Mucosa of descending colon (tissue), 3 donors: ENCODE results near the gene FBXL17. TPM values are rescaled to one million over a fixed set of nuclear protein-coding genes. Genes with fewer than 3 reads are reported as not detected.
A peak's percentile ranks its signal among the peaks of the same experiment; 100 is the strongest.

Experiments used
- ATAC-seq: fragments of 200-7000 bp; cut with Tn5 transposase; one replicate; pipeline ENCODE4 v1.9.1; 2020; ENCODE audit warnings: mild to moderate bottlenecking, moderate library complexity
- DNase-seq, 3 donors: peaks; one replicate each; pipeline ENCODE4 v3.0.0-alpha.2; 2020
- H3K36me3 ChIP-seq: fragments of 200-600 bp; one replicate; pipeline ENCODE4 v1.8.0; 2021; ENCODE audit warnings: low read depth, mild to moderate bottlenecking
- H3K4me1 ChIP-seq: fragments of 200-600 bp; one replicate; pipeline ENCODE4 v1.8.0; 2021; ENCODE audit warnings: low read depth, mild to moderate bottlenecking
- H3K4me3 ChIP-seq: fragments of 200-600 bp; one replicate; pipeline ENCODE4 v1.8.0; 2021; ENCODE audit warnings: mild to moderate bottlenecking
- H3K9me3 ChIP-seq: fragments of 200-600 bp; one replicate; pipeline ENCODE4 v1.8.0; 2021; ENCODE audit warnings: mild to moderate bottlenecking
- intact Hi-C, 2 donors: fragments of 100-400 bp; cut with DNase I in 1 of 2; cut with micrococcal nuclease in 1 of 2; formaldehyde crosslinking; loops; one replicate each; pipeline versions ENCODE4 v1.11.0 to v1.11.1; 2022; cut with DNase I, micrococcal nuclease
- total RNA-seq, 3 donors: library from RNA; stranded (reverse); fragmentation: NEBNext Ultra II Directional in 2 of 3; extraction: Animal tissue kit (Norgen Biotek cat#: 25700) in 2 of 3; gene quantifications; one replicate each; pipeline versions ENCODE4 v1.2.1 to v1.2.4, GENCODE V29; 2021 to 2023
- TF ChIP-seq, protein P1 (sequence below): fragments of 200-600 bp; IDR thresholded peaks from one replicate; pipeline ENCODE4 v1.8.0; 2022; ENCODE audit warnings: antibody characterized with exemption, mild to moderate bottlenecking
- donor health status: DM: no; HTN: no; CAD: no; lungs with moderate emphysema.
- donor health status: DM: no; HTN: no; CAD: no.
- donor health status: DM: no; HTN: yes; CAD: no.

The FBXL17 gene
- total RNA-seq, 3 donors from 2014 or later: 22.8 to 25.6 (median 23.8) TPM

DNA sequence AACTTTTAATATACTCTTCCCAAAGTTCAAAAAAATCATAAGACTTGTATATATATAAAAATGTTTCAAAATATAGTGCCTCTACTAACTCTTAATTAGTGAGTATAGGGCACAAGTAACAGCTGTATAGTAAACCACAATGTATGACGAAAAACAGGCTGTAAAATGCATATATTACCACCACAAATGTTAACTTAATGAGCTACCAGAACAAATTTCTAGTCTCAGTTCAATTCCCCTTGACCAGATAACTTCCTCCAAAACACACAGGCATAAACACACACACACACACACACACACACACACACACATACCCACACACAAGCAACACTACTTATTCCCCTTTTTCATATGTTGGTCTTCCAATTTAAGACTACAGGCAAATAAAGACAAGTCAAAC lies 78.8 kb downstream of the FBXL17 start:
- Histone ChIP-seq H3K4me3 (no peak overlapping the region), H3K9me3 (no peaks in the 10 kb centered on the region), H3K4me1 (no peaks in the 10 kb centered on the region), H3K36me3 (no peaks in the 10 kb centered on the region)
- intact Hi-C loops: no loop called here
- TF ChIP-seq, protein P1, sequence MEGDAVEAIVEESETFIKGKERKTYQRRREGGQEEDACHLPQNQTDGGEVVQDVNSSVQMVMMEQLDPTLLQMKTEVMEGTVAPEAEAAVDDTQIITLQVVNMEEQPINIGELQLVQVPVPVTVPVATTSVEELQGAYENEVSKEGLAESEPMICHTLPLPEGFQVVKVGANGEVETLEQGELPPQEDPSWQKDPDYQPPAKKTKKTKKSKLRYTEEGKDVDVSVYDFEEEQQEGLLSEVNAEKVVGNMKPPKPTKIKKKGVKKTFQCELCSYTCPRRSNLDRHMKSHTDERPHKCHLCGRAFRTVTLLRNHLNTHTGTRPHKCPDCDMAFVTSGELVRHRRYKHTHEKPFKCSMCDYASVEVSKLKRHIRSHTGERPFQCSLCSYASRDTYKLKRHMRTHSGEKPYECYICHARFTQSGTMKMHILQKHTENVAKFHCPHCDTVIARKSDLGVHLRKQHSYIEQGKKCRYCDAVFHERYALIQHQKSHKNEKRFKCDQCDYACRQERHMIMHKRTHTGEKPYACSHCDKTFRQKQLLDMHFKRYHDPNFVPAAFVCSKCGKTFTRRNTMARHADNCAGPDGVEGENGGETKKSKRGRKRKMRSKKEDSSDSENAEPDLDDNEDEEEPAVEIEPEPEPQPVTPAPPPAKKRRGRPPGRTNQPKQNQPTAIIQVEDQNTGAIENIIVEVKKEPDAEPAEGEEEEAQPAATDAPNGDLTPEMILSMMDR: no peak
- no peak for ATAC-seq
- no peak for DNase-seq

DNA sequence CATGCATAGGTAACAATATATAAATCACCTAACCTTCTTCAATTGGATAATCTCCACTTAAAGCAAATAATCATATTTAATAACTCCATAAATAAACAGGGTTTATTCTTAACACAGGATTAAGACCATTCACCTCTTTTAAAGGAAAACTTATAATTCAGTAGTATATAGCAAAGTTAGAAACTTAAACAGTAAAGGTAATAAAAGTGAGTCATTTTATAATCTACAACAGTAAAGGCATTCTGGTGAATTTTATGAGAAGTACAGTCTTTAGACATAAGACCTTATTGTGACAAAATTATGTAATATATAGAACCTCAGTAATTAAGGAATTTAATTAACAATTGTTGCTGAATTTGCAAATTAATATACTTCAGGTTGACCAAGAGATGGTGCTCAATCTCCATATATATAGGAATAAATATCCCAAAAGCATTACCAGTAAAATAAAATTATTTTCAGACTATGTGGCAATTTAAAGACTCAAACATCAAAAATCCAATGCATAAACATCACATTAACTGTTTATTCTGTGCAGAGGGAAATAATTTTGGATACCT lies 84.8 kb downstream of the FBXL17 start:
- peak; percentile 52 for ATAC-seq
- H3K4me1 ChIP-seq: peaks cover 10% of the 10 kb centered on the region
- H3K4me3 ChIP-seq: no peak overlapping the region
- DNase-seq: no peak
- no peaks in the 10 kb centered on the region for H3K36me3 ChIP-seq
- H3K9me3 ChIP-seq: no peaks in the 10 kb centered on the region
- intact Hi-C loops: no loop called here
- TF ChIP-seq, protein P1: no peak

DNA sequence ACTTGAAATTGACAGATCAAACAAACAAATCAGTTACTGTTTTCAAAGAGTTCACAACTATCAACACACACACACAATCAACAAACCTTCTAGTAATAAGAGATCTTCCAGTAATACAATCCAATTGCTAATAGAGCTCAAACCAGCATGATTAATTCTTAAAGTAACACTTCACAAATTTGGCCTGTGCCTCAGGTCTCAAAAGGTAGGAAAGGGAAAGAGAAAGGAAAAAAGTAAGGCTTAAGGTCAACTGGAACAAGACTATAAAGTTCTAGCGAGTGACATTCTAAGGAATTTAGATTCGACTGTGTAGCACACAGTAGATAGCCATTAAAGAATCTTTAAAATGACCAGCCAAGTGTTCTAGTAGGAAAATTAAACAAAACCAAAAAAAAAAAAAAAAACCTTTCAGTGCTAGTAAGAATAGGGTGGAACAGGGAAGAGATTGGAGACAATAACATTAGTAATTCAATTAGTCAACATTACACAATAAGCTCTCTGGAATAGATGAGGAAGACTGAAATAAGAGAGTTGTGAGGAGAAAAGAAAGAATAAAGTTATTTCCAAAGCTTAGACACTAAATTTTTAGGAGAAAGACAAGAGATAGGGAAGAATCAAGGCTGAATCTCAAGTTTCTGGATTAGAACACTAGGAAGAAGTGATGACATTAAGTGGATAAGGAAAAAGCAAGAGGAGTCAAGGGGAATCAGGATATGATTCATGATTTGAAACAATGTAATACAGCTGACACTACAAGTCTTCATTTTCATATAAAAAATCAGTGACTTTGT lies 86.1 kb downstream of the FBXL17 start:
- peak; percentile 78 for ATAC-seq
- no peak for DNase-seq
- intact Hi-C loops: no loop called here

DNA sequence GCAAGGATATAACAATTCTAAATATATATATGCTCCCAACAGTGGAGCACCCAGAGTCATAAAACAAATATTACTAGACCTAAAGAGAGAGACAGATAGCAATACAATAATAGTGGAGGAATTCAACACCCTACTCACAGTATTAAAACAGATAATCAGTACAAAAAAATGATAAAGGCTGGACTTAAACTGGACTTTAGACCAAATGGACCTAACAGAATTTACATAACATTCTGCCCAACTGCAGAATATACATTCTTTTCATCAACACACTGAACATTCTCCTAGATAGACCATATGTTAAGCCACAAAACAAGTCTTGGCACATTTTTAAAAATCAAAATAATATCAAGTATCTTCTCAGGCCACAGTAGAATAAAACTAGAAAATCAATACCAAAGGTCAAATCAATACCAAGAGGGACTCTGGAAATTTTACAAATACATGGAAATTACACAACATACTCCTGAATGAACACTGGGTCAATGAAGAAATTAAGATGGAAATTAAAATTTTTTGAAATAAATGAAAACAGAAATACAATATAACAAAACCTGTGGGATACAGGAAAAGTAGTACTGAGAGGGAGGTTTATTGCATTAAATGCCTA lies 100.8 kb downstream of the FBXL17 start:
- TF ChIP-seq, protein P1: no peak
- Histone ChIP-seq H3K9me3 (peaks cover 17% of the 10 kb centered on the region), H3K36me3 (no peaks in the 10 kb centered on the region), H3K4me1 (no peaks in the 10 kb centered on the region), H3K4me3 (no peak overlapping the region)
- intact Hi-C loops: no loop called here
- DNase-seq: no peak
- no peak for ATAC-seq

More for the DNA sequence above, 86.1 kb downstream of the FBXL17 start:
- Histone ChIP-seq H3K4me1 (peaks cover 10% of the 10 kb centered on the region), H3K9me3 (no peaks in the 10 kb centered on the region), H3K36me3 (no peaks in the 10 kb centered on the region), H3K4me3 (no peak overlapping the region)
- TF ChIP-seq, protein P1: no peak

DNA sequence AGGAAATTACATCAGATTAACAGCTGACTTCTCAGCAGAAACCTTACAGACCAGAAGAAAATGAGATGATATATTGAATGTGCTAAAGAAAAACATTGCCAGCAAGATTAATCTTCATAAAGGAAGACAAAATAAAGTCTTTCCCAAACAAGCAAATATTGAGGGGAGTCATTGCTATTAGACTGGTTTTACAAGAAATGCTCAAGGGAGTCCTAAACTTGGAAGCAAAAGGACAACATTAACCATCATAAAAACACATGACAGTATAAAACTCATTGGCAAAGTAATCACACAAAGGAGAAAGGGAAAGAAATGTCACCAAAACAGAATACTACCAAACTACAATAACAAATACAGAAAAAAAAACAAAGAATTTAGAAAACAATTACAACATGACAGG lies 101.7 kb downstream of the FBXL17 start:
- Histone ChIP-seq H3K36me3 (no peaks in the 10 kb centered on the region), H3K4me1 (no peaks in the 10 kb centered on the region), H3K9me3 (peaks cover 17% of the 10 kb centered on the region), H3K4me3 (no peak overlapping the region)
- DNase-seq: no peak
- TF ChIP-seq, protein P1: no peak
- intact Hi-C loops: no loop called here
- ATAC-seq: no peak
